ENCODE measurements around the gene CHCHD3.

The CHCHD3 gene

GRCh38 chr7:132861940-132862554, 219.8 kb downstream of the CHCHD3 start:
- DNase-seq (ENCODE audit: low read depth): no peak

DNA sequence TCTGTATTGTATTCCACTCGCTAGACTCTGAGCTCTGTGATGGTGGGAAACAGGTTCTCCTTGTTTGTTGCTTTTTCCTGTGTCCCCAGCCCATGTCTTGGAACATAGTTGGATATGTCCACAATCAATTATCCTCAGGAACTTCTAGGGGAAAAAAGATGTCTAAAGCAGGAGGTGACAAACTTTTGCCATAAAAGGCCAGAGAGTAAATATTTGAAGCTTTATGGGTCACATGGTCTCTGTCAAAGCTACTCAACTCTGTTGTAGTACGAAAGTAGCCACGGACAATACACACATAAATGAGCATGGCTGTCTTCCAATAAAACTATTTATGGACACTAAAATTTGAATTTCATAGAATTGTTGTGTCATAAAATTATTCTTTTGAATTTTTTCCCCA, 220.5 kb downstream of the CHCHD3 start:
- DNase-seq (ENCODE audit: low read depth): no peak

- no peak for DNase-seq (ENCODE audit: low read depth)
These were observed 222.7 kb downstream of the CHCHD3 start for GRCh38 chr7:132859199-132859598.

DNA sequence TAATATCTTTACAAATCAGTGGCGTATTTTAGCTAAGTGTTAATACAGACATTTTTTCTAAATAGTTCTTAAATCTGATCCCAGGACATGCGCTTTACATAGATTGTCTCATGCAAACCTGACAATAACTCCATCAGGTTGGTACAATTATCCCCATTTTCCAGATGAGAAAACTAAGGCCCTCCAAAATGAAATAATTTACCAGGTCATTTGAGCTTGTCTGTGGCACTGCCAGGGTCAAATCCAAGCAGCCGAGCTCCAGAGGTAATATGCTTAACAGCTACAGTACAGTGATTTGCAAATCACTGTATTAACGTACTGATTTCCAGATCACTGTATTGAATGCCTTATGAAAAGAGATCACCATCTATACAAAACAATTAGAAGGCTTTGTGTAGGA, 223.1 kb downstream of the CHCHD3 start:
- no peak for DNase-seq (ENCODE audit: low read depth)

GRCh38 chr7:132858251-132858650, 223.6 kb downstream of the CHCHD3 start:
- no peak for DNase-seq (ENCODE audit: low read depth)

GRCh38 chr7:132857703-132858102, 224.2 kb downstream of the CHCHD3 start:
- no peak for DNase-seq (ENCODE audit: low read depth)

DNA sequence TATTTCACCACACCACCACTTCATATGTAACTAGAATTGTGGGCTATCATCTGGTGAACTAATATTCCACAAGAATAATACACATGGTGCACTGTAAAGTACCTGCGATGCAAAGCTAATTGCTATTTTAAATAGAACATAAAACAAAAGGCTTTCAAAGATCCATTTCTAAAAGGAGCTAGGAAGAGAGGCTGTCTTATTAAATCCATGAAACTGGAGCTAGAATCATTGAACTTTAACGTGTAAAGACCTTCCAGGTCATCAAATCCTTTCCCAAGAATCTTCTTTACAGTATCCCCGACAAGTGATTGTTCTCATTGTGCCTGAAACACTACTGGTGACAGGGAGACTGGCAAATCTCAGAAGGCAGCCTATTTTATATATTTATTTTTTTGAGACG, 224.9 kb downstream of the CHCHD3 start:
- DNase-seq (ENCODE audit: low read depth): no peak

DNA sequence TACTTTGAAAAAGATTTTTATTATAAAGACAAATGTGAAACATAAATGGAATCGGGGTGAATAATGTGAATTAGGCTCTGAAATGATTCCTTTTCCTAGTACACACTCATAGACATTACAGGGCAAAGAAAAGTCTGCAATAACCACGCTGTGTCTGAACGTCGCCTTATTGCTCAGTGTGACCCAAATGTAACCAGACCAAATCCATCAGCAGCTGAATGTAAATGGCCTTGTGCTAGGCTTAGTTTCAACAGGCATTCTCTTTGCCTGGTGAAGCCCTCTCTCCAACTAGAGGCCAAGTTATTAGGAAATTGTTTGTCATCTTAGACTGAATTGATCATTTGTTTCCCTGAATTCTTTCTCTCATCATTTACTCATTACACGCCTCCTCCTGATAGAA, 225.5 kb downstream of the CHCHD3 start:
- no peak for DNase-seq (ENCODE audit: low read depth)

GRCh38 chr7:132855901-132856300, 226.0 kb downstream of the CHCHD3 start:
- DNase-seq (ENCODE audit: low read depth): no peak

DNA sequence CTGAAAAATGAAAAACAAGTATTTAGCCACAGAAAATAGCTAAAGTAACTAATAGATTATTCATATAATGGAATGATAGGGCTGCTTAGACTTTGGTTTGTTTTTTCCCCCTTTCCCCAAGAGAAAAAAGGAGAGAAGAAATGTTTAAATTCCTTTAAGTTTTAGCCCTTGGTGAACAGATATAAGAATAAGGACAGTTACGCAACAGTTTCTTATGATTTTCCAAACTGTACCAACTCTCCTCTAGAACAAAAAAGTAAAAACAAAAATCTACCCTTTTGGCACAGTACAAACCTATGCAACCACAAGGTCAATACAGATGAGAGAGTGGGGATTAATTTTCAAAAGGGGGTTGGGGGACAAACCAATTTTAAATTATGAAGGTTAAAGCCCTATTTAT, 227.7 kb downstream of the CHCHD3 start:
- no peak for DNase-seq (ENCODE audit: low read depth)

- DNase-seq (ENCODE audit: low read depth): no peak
These were observed 234.5 kb downstream of the CHCHD3 start for GRCh38 chr7:132847376-132847775.

DNA sequence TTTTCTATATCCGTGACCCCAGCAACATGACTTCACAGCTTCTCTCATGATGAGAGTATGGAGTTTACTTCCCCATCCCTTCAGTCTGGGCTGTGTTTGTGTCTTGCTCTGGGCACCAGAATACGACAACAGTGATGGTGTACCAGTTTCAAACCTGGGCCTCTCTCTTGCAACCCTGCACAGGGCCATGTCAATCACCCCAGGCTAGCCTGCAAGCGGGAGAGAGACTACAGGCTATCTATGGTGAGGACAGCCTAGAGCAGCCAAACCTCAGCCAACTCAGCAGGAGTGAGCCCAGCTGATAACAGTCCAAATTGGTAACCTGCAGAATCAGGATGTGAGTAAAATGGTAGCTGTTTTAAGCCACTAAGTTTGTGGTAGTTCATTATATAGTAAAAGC, 235.8 kb downstream of the CHCHD3 start:
- DNase-seq (ENCODE audit: low read depth): no peak

DNA sequence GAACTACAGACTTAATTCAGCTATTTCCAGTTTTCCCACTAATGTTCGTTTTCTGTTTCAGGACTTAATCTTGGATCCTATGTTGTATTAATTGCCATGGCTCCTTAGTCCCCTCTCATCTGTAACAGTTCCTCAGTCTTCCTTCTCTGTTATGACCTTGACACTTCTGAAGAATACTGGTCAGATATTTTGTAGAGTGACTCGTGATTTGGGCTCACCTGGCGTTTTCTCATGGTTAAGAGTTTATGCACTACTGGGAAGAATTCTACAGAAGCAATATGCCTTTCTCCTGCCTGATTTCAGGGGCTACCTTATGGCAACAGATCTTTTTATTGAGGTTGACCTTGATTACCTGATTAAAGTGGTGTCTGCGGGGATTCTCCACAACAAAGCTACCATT, 239.4 kb downstream of the CHCHD3 start:
- DNase-seq (ENCODE audit: low read depth): no peak

DNA sequence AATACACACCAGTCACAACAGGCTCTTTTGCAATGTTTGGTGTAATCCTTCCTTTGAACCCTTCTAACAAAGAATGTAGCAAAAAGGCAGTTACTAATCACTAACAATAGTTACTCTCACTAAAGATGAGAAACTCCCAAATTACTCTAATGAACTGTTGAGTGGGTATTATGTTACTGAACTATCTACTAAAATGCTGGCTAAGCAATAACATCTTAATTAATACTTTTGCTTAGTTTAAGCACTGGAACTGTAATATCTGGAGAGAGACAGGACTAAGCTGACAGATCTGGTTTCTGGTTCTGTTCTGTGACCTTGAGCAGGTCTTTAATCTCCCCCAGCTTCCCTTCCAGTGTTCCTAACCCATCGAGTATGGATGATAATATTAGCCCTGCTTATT, 241.7 kb downstream of the CHCHD3 start:
- DNase-seq (ENCODE audit: low read depth): no peak

DNA sequence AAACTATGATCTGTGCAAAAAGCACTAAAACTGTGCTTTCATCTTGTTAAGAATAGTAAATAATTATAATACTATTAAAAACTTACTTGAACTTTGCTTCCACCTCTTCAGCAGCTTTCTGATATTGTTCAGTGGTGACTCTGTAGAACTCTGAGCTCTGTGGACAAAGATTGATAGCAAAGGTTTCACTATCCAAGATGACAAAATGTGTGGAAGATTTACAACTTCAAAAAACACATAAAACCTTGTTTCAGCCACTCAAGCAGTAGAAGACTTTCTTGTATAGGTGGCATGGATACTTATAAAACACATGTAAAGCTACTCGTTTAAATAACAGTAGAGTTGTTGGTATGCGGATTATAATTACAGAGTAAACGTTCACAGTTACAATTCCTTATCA, 243.6 kb downstream of the CHCHD3 start:
- DNase-seq (ENCODE audit: low read depth): no peak

- no peak for DNase-seq (ENCODE audit: low read depth)
These were observed 244.4 kb downstream of the CHCHD3 start for GRCh38 chr7:132837529-132837928.

DNA sequence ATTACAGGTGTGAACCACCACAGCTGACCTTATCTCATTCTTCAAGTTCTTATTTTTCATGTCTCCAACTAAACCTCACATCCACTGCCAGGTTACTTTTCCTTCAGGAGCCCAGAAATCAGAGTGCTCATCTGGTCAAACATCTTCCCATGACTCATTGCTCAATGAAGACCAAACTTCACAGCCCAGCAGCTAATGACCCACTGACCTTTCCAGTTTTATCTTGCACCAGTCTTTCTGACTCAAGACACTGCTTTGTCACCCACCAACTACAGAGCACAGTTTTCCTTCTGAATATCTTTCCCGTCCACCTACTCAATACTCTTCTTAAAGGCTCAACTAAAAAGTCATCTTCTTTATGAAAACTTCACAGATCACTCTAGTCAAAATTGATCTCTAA, 245.1 kb downstream of the CHCHD3 start:
- no peak for DNase-seq (ENCODE audit: low read depth)

- DNase-seq (ENCODE audit: low read depth): no peak
These were observed 250.9 kb downstream of the CHCHD3 start for GRCh38 chr7:132830941-132831340.

GRCh38 chr7:132828502-132828901, 253.4 kb downstream of the CHCHD3 start:
- no peak for DNase-seq (ENCODE audit: low read depth)

GRCh38 chr7:132825932-132826835, 255.7 kb downstream of the CHCHD3 start:
- no peak for DNase-seq (ENCODE audit: low read depth)

DNA sequence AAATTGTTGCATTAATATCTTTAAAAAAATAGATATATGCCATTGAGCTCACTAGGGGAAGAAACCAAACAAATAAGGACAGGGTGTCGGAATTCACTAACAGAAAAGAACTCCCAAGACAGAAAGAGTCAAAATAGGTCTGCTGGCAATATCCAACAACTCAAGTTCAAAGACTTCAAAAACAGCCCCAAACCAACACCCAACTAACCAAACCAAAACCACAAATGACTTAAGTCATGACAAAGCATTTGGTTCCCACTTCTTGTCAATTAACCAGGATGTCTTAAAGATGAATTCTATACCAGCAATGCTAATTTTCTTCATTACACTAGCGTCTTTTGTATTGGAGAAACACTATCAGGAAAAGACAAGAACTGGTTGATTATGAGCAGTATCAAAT, 256.7 kb downstream of the CHCHD3 start:
- DNase-seq (ENCODE audit: low read depth): no peak

- DNase-seq (ENCODE audit: low read depth): no peak
These were observed 262.2 kb downstream of the CHCHD3 start for GRCh38 chr7:132819648-132820047.

DNA sequence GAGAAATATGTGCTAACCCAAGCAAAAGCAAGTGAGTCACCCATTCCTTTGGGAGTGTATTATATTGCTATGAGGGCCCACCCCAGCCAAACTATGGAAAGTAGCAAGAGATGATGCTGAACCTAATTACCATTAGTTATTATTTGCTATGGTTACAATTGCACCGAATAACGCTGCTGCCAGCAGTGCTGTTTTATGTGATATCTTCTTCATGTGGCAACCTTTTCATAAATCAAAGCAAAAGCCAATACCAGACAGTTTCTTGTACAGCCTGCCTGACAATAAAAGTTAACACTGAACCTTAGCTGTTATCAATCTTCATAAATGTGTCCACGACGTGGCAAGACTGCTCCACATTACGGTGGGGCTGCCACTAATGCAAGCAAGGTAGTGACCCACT, 263.9 kb downstream of the CHCHD3 start:
- DNase-seq (ENCODE audit: low read depth): no peak
